ENCODE measurements around the gene VHLL.
"Not testable (repeated sequence)": the region's sequence is repeated elsewhere in the genome, so short reads cannot be mapped to it uniquely, and the experiment has no call there.

Gene VHLL

DNA sequence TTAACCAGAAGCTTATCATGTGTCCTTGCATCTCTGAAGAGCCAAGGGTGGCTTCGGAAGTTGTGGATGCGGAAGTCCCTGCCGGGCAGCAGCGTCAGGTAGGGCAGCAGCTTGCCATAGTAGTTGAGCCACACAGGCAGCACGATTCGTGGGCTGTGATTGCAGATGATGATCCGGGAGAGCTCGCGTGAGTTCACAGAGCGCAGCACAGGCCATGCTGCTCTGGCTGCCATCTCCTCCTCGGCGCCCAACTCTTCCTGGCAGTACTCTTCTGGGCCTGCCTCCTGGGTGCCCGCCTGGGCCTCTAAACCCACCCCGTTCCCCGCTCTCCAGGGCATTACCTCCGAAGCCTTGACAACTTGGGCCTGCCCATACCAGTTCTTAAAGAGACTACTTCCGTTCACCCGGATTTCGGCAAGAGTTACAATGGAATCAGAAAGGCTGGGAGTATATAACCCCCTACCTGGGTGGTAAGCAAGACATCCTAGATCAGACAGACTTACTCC lies at the start of gene VHLL:
Gene VHLL, minus strand, starts transcription at position 456 of the 506 bp plus-strand sequence. Its CDS starts 118 bp downstream, at position 338.
- no peak for DNase-seq

DNA sequence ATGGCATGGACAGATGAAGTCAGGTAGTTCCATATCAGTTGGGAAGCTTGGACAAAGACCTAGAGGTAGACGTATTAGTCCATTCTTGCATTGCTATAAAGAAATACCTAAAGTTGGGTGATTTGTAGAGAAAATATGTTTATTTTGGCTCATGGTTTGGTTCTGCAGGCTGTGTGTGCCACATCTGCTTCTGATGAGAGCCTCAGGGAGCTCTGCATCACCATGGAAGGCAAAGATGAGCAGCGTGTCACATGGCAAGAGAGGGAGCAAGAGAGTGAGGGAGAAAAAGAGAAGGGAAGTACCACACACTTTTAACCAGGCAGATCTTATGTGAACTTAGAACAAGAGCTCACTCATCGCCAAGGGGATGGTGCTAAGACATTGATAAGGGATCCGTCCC lies 48.2 kb upstream of the VHLL start:
- no peak for DNase-seq

DNA sequence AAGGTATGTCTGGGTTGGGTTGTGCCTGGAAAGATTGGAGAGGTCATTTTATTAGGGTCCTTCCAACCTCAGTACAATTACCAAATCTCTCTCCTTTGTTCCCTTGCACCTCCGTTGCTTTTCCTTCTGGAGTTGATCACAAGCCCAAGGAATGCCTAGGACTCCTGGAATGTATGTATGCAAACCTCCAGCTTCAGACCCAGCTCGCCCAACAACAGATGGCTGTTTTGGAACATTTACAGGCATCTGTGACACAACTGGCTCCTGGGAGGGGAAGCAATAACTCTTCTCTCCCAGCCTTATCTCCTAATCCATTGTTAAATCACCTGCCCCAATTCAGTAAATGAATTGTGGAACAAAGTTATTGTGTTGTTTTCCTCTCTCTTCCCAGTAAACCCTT lies 47.5 kb upstream of the VHLL start:
- DNase-seq: no peak

DNA sequence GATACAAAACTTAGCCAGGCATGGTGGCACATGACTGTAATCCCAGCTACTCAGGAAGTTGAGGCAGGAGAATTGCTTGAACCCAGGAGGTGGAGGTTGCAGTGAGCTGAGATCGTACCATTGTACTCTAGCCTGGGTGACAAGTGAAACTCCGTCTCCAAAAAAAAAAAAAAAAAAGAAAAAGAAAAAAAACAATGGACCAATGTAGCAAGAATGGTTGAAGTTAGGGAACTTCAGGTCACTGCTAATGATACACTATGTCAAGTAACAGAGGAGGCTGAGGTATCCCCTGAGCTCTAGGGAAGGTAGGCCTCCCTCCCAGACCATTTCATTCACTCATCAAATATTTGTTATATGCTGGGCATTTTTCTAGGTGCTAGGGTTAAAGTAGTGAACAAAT lies 46.9 kb upstream of the VHLL start:
- DNase-seq: not testable (repeated sequence)

DNA sequence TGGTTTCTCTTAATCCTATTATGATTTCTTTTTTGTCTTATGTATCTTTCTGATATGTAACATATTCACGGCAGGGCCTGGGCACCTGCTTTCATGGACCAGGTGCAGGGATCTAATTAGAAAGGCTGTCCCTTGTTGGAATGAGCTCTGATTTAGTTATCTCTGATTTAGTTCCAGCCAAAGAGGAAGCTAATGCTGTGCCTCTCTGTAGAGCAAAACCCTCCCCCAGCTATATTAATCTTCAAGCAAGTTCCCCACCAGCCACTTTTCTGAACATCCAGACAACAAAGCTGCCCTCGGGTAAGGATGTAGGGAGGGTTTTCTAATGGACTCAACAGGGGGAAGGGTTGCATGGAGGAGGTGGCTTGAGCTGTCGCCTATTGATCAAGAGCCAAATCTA lies 45.3 kb upstream of the VHLL start:
- DNase-seq: no peak

DNA sequence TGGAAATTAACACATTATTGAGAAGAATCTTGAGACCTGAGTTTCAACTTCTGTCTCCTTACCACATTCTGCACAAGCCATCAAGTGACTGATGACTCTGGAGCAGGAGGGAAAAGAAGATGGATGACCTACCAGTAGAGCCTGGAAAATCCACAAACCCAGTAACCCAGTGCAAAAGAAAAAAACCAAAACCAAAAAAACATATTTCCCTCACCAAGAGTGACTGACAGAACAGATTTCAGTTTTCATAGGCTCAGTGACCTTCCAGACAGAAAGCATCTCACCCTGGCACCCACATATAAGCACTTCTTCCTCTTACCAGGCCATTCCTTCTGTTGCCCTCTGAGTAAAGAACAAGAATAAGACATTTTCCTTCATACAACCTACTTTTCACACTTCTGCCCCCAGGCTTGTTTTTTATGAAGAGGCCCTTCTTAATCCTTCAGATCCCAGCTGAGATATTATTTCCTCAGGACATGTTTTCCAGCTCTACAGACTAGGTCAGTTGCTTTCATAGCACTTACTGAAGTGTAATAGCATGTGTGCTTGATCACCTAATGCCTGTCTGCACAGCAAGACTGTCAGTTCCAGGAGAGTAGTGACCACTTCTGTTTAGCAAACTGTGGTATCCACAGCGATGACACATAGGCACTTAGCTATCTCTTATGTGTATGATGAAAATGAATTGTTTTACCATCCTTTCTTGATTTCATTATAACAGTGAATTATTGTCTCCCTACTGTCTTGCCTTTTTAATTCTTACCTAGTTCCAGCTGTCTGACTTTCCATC lies 43.3 kb upstream of the VHLL start:
- no peak for DNase-seq

DNA sequence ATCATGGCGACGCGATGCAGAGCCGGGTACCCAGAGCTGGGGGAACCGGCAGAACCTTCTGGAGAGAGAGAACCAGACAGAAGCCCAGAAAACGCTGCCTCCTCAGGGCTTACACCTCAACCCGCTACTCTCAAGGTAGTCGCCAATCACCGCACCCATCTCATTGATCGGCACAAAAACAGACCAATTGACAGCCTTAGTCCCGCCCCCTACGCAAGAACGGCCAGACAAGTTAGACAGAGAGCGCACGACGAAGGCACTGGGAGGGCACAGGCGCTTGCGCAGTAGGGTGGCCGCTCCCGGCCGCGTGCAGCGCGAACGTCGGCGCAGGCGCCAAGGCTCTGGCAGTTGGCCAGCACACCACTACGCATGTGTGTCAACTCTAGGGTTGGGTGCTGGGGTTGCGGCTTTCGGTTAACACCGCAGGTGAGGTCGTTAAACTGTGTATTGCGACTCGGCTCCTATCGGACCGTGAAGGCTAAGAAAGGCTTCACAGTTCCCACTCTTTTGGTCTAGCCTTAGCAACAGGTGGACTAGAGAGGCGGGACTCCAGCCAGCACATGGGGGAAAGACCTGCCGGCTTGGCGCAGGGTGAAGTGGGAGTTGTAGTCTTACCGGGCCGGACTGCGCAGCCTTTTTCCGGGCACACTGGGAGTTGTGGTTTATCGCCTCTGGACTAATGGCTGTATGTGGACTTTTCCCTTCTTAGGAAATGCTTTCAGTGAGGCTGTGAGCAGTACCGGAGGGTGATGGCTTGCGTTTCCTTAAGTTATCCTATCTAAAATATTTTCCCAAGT lies 39.3 kb upstream of the VHLL start, which contains the start of the genes CCT3 and TSACC:
Gene CCT3, minus strand, starts transcription at position 113 of the 797 bp plus-strand sequence. Its CDS starts 108 bp downstream, at position 5.
Gene TSACC, plus strand, starts transcription at position 347 of the 797 bp plus-strand sequence. CDS start 1,232 bp downstream, outside the sequence.
- peak; percentile 98 for DNase-seq

DNA sequence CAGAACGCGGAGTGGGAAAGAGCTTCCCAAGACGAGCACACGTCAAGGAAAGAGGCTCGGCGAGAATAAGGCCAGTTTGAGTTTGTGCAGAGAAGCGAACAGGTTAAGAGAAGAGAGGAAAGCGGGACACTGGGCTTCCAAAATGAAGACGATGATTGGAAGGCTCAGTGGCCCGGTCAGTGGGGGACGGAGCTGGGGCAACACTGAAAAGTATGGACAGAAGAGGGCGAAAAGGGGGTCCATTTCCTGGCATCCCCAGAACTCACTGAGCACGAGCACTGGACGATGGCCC lies 38.7 kb upstream of the VHLL start:
- no peak for DNase-seq

DNA sequence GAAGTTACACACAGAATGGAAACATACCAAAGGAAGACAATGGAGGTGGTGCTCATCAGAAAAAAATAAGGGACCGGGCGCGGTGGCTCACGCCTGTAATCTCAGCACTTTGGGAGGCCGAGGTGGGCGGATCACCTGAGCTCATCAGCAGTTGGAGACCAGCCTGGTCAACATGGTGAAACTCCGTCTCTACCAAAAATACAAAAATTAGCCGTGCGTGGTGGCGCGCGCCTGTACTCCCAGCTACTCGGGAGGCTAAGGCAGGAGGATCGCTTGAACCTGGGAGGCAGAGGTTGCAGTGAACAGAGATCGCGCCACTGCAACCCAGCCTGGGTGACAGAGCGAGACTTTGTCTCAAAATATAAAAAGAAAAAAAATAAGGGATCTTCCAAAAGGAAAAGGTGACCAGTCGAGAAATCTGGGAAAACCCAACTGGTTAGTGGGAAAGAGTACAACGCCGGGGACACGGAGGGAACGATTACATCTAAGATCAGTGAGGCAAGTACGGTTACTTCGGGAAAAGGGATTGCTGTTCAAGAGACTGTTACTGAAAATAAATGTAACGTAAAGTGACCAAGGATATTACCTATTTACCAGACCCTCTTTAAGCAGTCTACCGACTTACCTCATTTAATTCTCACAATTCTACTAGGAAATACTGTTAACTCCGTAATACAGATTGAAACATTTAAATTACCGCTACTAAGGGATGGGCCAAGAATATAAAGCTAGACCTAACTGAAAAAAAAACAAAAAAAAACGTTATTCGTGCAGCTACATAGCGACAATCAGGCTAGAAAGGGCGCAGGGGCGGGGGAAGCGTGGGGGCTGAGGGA lies 38.2 kb upstream of the VHLL start:
- DNase-seq: no peak

DNA sequence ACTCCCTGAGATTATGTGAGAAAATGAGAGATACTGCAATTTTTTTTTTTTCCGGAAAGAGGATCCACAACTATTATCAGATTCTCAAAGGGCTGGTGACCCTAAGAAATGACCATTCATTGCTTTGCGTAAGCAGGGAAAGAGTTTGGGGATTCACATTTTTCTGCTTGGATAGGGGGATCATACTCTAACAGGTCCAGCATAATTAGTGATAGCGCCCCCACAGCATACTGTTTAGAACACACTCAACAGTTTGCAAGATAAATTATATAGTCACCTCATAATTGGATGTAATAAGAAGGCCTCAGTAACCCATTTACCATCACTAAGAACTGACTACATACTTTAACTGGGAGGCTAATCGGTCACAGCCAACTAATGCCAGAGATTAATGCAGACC lies 37.1 kb upstream of the VHLL start:
- peak; percentile 17 to 25 for DNase-seq

DNA sequence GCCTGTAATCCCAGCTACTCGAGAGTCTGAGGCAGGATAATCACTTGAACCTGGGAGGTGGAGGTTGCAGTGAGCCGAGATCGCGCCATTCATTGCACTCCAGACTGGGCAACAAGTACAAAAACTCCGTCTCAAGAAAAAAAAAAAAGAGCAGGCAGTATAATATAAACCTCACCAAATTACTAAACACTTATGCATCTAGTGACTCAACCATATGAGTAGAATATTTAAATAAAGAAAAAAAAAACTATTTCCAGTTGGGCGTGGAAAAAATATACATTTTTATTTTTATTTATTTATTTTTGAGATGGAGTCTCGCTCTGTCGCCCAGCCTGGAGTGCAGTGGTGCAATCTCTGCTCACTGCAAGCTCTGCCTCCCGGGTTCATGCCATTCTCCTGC lies 24.1 kb upstream of the VHLL start:
- not testable (repeated sequence) for DNase-seq

DNA sequence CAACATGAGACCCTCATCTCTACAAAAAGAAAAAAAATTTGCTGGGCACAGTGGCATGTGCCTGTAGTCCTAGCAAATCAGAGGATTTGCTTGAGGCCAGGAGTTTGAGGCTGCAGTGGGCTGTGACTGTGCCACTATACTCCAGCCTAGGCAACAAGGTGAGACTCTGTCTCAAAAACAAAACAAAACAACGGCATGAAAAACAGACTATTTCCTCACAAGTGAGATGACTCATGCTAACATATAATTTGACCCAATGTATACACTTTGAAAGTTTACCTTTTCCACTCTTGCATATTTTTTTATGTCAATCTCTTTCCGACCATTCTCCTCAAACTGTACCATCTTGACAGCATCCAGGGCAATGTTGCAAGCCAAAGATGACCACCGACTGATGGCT lies 21.5 kb upstream of the VHLL start:
- DNase-seq: no peak

DNA sequence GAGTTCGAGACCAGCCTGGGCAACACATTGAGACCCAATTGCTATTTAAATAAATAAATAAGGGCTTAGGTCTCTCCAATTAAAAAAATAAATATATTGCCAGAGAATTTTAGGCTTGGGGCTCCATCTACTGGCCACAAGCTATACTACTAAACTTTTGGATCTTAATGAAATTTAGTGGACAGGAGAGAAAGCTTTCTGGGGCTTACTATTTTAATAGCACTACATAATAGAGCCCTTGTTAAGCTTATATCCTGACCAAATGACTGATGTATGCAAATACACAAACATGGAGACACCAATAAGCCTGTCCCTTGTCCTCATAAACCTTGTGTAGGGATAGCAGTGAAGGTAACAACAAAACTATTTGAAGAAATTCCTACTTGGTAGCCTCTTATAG lies 20.6 kb upstream of the VHLL start:
- DNase-seq: peak; percentile 32 to 40

DNA sequence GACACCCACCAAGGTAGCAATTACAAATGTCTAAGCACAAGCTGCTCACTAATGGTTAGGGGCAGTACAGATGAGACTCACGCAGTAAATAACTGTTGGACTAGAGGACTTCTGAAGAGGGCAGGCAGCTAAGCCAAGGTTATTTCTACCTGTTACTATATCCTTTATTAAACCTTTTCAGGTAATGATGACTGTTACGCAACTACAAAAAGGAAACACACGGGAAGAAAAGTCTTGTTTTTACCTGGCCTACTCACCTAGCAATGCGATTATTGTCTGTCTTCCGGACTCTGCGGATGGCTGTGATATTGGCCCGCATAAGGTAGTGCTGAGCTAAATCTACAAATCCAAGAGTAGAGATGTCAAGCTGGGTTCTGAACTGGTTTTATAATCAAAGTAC lies 17.8 kb upstream of the VHLL start:
- no peak for DNase-seq

DNA sequence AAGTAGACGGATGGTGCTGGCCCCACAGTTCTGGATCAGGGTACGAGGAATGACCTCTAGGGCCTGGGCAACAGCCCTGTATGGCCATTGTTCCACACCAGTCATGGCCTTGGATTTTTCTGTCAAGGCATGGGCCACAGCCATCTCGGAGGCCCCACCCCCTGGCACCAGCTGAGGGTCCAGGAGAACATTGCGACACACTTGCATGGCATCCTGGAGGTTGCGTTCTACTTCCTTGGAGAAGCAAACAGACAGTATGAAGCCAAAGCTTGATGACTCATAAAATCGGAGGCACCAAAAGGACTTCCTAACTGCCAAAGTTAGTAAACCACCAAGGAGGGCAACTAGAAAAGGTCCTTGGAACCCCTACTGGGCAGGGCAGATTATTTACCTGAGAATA lies 11.9 kb upstream of the VHLL start:
- no peak for DNase-seq

DNA sequence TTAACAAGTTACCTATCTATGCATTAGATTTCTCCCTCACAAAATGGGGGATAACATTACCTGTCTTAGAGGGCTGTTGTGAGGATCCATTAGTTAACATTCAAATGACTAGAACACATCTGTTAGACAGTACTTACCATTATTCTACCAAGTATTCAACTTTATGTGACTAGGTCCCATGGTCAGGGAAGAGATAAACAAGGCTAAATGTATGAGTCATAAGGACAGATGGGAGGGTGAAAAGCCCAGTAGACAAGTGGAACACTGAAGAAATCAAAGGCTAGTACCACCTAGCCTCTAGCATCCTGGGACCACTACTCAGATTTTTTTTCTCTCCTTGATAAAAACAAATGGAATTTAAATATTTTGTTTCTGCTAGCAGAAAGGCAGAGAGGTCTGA lies 9.0 kb upstream of the VHLL start:
- DNase-seq: no peak

DNA sequence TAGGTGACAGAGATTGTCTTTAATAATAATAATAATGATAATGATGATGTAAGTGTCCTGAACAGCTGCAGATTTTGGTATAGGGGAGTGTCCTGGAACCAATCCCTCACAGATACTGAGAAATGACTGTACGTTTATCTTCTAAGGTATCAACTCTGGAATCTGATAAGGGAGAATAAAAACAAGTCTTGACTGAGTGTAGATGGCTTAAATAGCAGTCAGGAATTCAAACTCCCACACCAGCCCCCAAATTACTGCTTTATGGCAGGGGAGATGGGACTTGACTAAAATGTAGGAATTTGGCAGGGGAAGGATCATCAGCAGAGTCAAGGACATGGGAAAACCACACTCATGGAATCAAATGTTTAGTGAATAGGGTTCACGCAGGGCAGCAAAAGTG lies 6.1 kb upstream of the VHLL start:
- no peak for DNase-seq

DNA sequence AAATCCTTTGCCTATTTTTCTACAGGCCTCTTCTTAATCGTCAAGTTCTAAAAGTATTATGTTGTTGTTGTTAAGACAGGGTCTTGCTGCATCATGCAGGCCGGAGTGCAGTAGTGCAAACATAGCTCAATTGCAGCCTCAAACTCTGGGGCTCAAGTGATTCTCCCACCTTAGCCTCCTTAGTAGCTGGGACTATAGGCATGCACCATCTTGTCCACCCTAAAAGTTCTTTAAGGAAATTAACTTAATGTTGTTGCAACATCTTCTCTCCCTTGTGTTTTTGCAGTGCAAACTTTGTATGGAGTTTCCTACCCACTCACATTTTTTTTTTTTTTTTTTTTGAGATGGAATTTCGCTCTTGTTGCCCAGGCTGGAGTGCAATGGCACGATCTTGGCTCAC lies 4.1 kb upstream of the VHLL start:
- no peak for DNase-seq

DNA sequence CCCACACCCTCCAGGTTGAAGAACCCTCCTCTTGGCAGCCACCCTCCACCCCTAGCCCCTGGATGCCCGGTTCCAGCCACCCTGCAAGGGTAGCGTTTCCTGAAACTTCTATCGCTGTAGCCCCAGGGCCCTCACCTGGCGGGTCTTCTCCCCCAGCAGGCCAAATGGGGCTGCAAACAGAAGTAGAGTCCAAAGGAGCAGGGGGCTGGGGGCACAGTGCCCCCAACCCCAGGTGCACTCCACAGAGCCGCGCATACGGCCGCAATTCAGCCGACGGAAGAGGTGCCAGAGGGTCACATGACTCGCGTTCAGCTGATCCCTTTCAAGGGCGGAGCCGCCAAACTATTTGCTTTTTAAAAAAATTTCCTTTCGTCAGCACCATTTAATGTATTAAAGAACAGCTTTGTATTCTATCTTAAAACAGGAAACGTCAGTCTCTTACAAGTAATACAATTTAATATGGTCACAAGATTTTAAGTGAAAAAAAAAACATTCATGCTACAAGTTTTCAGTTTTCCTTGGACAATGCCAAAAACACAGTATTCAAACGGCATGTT lies 3.6 kb downstream of the VHLL start, which contains the start of gene GLMP:
Gene GLMP, minus strand, starts transcription at position 289 of the 557 bp plus-strand sequence. Its CDS starts 34 bp downstream, at position 255.
- DNase-seq: no peak

DNA sequence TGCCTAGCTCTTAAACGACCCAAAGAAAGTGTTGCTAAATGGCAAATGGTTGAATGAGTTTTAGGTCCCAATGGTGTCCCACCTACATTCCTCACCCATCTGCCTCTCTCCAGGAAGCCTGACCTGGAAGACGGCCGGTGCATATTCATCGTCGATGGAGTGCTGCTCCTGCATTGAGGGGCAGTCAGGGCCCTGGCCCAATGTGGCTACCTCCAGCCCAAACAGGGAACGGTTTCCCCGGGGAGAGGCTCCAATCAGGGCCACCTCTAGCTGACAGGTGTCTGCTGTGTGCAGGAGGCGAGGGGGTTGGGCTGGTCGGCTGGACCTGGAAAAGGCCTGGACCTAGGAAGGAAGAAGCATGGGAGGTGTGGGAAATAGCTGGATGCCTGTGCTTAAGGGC lies 5.2 kb downstream of the VHLL start:
- DNase-seq: no peak

DNA sequence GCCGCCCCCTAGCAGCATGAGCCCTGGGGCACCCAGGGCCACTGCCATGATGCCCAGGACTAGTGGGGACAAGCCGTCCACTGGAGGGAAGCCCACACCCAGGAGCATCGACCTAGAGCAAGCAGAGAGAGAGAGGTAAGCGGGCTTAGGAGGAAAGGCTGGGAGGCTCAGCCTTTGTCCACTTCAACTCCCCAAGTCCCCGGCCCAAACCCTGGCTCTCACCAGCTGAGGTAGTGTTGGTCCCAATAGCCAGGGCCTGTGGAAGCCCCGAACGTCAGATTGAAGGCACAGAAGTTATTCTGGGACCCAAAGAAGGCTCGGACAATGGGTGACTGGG lies 6.0 kb downstream of the VHLL start:
- no peak for DNase-seq

DNA sequence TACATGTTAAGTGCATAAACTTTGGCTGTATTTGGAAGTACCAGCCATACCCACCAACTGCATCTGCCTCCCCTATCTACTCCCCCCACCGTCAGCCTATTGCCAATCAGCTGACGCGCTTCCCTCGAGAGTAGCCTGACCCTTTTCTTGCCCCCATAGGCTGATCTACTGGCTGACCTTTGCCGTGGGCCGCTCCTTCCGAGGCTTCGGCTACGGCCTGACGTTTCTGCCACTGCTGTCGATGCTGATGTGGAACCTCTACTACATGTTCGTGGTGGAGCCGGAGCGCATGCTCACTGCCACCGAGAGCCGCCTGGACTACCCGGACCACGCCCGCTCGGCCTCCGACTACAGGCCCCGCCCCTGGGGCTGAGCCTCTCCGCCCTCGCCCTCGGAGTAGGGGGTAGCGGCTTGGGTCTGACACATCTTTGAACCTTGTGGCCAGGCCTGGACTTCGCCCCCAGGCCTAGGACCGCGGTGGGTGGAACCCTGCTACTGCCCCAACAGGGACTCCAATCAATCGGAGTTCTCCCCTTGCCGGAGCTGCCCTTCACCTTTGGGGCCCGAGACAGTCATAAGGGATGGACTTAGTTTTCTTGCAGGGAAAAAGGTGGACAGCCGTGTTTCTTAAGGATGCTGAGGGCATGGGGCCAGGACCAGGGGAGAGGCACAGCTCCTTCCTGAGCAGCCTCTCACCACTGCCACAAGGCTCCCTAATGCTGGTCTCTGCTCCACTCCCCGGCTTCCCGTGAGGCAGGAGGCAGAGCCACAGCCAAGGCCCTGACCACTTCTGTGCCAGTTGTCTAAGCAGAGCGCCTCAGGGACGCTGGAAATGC lies 7.7 kb downstream of the VHLL start:
- DNase-seq: no peak
